Right atrium auricular region (tissue), 2 donors: ENCODE measurements around the gene NRF1. TPM values are rescaled to one million over a fixed set of nuclear protein-coding genes. Genes with fewer than 3 reads are reported as not detected.
"Not testable (repeated sequence)": the region's sequence is repeated elsewhere in the genome, so short reads cannot be mapped to it uniquely, and the experiment has no call there.

Experiments used
- DNase-seq: peaks from one replicate; pipeline ENCODE4 v3.0.0-alpha.2; 2019; ENCODE audit warnings: low spot score
- H3K27ac ChIP-seq, 2 donors: fragments of 200-600 bp; sonication (generic); 1 replicate in 1 of 2; 2 replicates in 1 of 2; pipeline ENCODE4 v1.5.1; 2016 to 2019
- H3K27me3 ChIP-seq, 2 donors: fragments of 200-600 bp; sonication (generic); one replicate each; pipeline versions ENCODE4 v1.5.1 to v1.6.0; 2017 to 2019
- H3K36me3 ChIP-seq: fragments of 200-600 bp; sonication (generic); one replicate; pipeline ENCODE4 v1.5.1; 2016
- H3K4me1 ChIP-seq, 2 donors: fragments of 200-600 bp; sonication (generic); one replicate each; pipeline versions ENCODE4 v1.5.1 to v1.6.0; 2017 to 2019
- H3K4me3 ChIP-seq, 2 donors: fragments of 200-600 bp; sonication (generic); 1 replicate in 1 of 2; 2 replicates in 1 of 2; pipeline ENCODE4 v1.5.1; 2017 to 2019; ENCODE audit warnings: mild to moderate bottlenecking in 1 of 2, moderate library complexity in 1 of 2
- H3K9me3 ChIP-seq, 2 donors: fragments of 200-600 bp; sonication (generic); one replicate each; pipeline ENCODE4 v1.5.1; 2019
- total RNA-seq, 2 donors: library from RNA; depleted of rRNA; stranded (reverse); fragments of >200 nt; gene quantifications; one replicate each; pipeline ENCODE4 v1.1.0, GENCODE V29; 2016
- TF ChIP-seq, protein P1 (sequence below), 2 donors: fragments of 200-600 bp; sonication (generic); IDR thresholded peaks; one replicate each; pipeline ENCODE4 v1.5.1; 2019; ENCODE audit warnings: antibody characterized with exemption in 2 of 2

NRF1 gene
- total RNA-seq, 2 donors from 2014 or later = 14.9 to 21.2 TPM

- Histone ChIP-seq H3K4me3 (no peak overlapping the region), H3K9me3 (no peaks in the 10 kb centered on the region), H3K27ac (no peak overlapping the region), H3K36me3 (peaks cover 21% of the 10 kb centered on the region), H3K4me1 (no peaks in the 10 kb centered on the region), H3K27me3 (no peaks in the 10 kb centered on the region)
- TF ChIP-seq, protein P1, sequence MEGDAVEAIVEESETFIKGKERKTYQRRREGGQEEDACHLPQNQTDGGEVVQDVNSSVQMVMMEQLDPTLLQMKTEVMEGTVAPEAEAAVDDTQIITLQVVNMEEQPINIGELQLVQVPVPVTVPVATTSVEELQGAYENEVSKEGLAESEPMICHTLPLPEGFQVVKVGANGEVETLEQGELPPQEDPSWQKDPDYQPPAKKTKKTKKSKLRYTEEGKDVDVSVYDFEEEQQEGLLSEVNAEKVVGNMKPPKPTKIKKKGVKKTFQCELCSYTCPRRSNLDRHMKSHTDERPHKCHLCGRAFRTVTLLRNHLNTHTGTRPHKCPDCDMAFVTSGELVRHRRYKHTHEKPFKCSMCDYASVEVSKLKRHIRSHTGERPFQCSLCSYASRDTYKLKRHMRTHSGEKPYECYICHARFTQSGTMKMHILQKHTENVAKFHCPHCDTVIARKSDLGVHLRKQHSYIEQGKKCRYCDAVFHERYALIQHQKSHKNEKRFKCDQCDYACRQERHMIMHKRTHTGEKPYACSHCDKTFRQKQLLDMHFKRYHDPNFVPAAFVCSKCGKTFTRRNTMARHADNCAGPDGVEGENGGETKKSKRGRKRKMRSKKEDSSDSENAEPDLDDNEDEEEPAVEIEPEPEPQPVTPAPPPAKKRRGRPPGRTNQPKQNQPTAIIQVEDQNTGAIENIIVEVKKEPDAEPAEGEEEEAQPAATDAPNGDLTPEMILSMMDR (IDR thresholded peaks at IDR 0.05) = no peak
- DNase-seq = no peak
These were observed 44.3 kb downstream of the NRF1 start for GRCh38 chr7:129655811-129656210.

GRCh38 chr7:129657363-129657762 is 45.8 kb downstream of the NRF1 start:
- Histone ChIP-seq H3K36me3 (peaks cover 32% of the 10 kb centered on the region), H3K27ac (no peak overlapping the region), H3K4me3 (no peak overlapping the region), H3K27me3 (no peaks in the 10 kb centered on the region), H3K9me3 (peaks cover 0 to 8% of the 10 kb centered on the region in 2 donors), H3K4me1 (no peaks in the 10 kb centered on the region)
- TF ChIP-seq, protein P1 (IDR thresholded peaks at IDR 0.05) = no peak
- no peak for DNase-seq

- not testable (repeated sequence) for DNase-seq, H3K27me3 ChIP-seq, H3K4me3 ChIP-seq, H3K9me3 ChIP-seq, H3K4me1 ChIP-seq, H3K27ac ChIP-seq
- peaks cover 32% of the 10 kb centered on the region for H3K36me3 ChIP-seq
These were observed 48.4 kb downstream of the NRF1 start for GRCh38 chr7:129659907-129660306.

GRCh38 chr7:129661645-129662182 is 50.2 kb downstream of the NRF1 start:
- TF ChIP-seq, protein P1 (IDR thresholded peaks at IDR 0.05) = no peak
- H3K36me3 ChIP-seq = peaks cover 32% of the 10 kb centered on the region

GRCh38 chr7:129663240-129663639 is 51.7 kb downstream of the NRF1 start:
- H3K4me3 ChIP-seq, H3K4me1 ChIP-seq, H3K27me3 ChIP-seq, DNase-seq, H3K9me3 ChIP-seq, H3K27ac ChIP-seq: not testable (repeated sequence)
- peaks cover 21% of the 10 kb centered on the region for H3K36me3 ChIP-seq

More at GRCh38 chr7:129661645-129662182, 50.2 kb downstream of the NRF1 start:
- Histone ChIP-seq H3K27ac (no peak overlapping the region), H3K4me3 (no peak overlapping the region), H3K4me1 (no peaks in the 10 kb centered on the region), H3K9me3 (peaks cover 0 to 8% of the 10 kb centered on the region in 2 donors), H3K27me3 (no peaks in the 10 kb centered on the region)
- no peak for DNase-seq

- Histone ChIP-seq H3K27me3 (no peaks in the 10 kb centered on the region), H3K4me1 (no peaks in the 10 kb centered on the region), H3K27ac (no peak overlapping the region), H3K9me3 (peaks cover 0 to 8% of the 10 kb centered on the region in 2 donors), H3K36me3 (peaks cover 17% of the 10 kb centered on the region), H3K4me3 (no peak overlapping the region)
- DNase-seq = no peak
- TF ChIP-seq, protein P1 (IDR thresholded peaks at IDR 0.05) = peak in 1 of 2 donors; percentile 55
These were observed 52.8 kb downstream of the NRF1 start for GRCh38 chr7:129664029-129665012.
